ENCODE results near the gene NEURL1B. TPM values are rescaled to one million over a fixed set of nuclear protein-coding genes. Genes with fewer than 3 reads are reported as not detected.

NEURL1B gene
- total RNA-seq, 1 donor from 2014 or later, result 1.5 TPM

DNA sequence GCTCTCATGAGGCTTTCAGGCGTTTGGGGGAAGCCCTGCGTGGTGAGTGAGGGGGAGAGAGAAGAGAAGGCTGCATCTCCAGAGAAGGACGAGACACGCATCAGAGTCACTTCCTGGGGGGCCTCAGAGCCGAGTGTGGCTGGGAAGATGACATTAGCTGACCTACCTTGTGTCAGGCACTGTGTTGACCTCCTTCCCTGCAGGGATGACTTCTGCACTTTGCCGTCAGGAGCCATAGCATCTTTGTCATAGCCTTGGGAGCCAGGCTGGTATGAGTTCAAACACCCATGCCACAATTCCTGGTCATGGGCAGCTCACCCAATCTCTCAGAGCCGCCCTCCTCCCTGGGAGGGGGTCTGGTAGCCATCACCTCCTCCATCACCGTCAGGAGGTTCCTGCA, 17.3 kb downstream of the NEURL1B start:
- Mint-ChIP-seq H3K4me1 (ENCODE audit: unreplicated experiment) (peaks cover 18% of the 10 kb centered on the region), H3K27ac (ENCODE audit: unreplicated experiment) (no peak overlapping the region), H3K4me3 (ENCODE audit: unreplicated experiment) (no peak overlapping the region), H3K36me3 (ENCODE audit: unreplicated experiment) (no peaks in the 10 kb centered on the region), H3K27me3 (ENCODE audit: unreplicated experiment) (no peaks in the 10 kb centered on the region), H3K9me3 (ENCODE audit: unreplicated experiment) (peaks cover 4% of the 10 kb centered on the region)
- no peak for DNase-seq (ENCODE audit: extremely low spot score, unreplicated experiment)
- TF ChIP-seq, protein P1, sequence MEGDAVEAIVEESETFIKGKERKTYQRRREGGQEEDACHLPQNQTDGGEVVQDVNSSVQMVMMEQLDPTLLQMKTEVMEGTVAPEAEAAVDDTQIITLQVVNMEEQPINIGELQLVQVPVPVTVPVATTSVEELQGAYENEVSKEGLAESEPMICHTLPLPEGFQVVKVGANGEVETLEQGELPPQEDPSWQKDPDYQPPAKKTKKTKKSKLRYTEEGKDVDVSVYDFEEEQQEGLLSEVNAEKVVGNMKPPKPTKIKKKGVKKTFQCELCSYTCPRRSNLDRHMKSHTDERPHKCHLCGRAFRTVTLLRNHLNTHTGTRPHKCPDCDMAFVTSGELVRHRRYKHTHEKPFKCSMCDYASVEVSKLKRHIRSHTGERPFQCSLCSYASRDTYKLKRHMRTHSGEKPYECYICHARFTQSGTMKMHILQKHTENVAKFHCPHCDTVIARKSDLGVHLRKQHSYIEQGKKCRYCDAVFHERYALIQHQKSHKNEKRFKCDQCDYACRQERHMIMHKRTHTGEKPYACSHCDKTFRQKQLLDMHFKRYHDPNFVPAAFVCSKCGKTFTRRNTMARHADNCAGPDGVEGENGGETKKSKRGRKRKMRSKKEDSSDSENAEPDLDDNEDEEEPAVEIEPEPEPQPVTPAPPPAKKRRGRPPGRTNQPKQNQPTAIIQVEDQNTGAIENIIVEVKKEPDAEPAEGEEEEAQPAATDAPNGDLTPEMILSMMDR (IDR thresholded peaks at IDR 0.05), result no peak

- TF ChIP-seq, protein P1 (IDR thresholded peaks at IDR 0.05), result no peak
- peaks cover 18% of the 10 kb centered on the region for H3K4me1 Mint-ChIP-seq (ENCODE audit: unreplicated experiment)
- no peaks in the 10 kb centered on the region for H3K36me3 Mint-ChIP-seq (ENCODE audit: unreplicated experiment)
- H3K27me3 Mint-ChIP-seq (ENCODE audit: unreplicated experiment), result no peaks in the 10 kb centered on the region
- peaks cover 4% of the 10 kb centered on the region for H3K9me3 Mint-ChIP-seq (ENCODE audit: unreplicated experiment)
- no peak overlapping the region for H3K4me3 Mint-ChIP-seq (ENCODE audit: unreplicated experiment)
- no peak for DNase-seq (ENCODE audit: extremely low spot score, unreplicated experiment)
- H3K27ac Mint-ChIP-seq (ENCODE audit: unreplicated experiment), result peak overlapping the region; percentile 84
Observed at GRCh38 chr5:172658961-172659501, 18.0 kb downstream of the NEURL1B start.

GRCh38 chr5:172659570-172659908, 18.5 kb downstream of the NEURL1B start:
- Mint-ChIP-seq H3K4me3 (ENCODE audit: unreplicated experiment) (no peak overlapping the region), H3K27ac (ENCODE audit: unreplicated experiment) (peak overlapping the region; percentile 84), H3K9me3 (ENCODE audit: unreplicated experiment) (peaks cover 4% of the 10 kb centered on the region), H3K4me1 (ENCODE audit: unreplicated experiment) (peaks cover 19% of the 10 kb centered on the region), H3K36me3 (ENCODE audit: unreplicated experiment) (no peaks in the 10 kb centered on the region), H3K27me3 (ENCODE audit: unreplicated experiment) (no peaks in the 10 kb centered on the region)
- TF ChIP-seq, protein P1 (IDR thresholded peaks at IDR 0.05), result no peak
- no peak for DNase-seq (ENCODE audit: extremely low spot score, unreplicated experiment)

- peak; percentile 88 for DNase-seq (ENCODE audit: extremely low spot score, unreplicated experiment)
- peaks cover 19% of the 10 kb centered on the region for H3K4me1 Mint-ChIP-seq (ENCODE audit: unreplicated experiment)
- no peak overlapping the region for H3K4me3 Mint-ChIP-seq (ENCODE audit: unreplicated experiment)
- peaks cover 4% of the 10 kb centered on the region for H3K9me3 Mint-ChIP-seq (ENCODE audit: unreplicated experiment)
- H3K27ac Mint-ChIP-seq (ENCODE audit: unreplicated experiment), result peak overlapping the region; percentile 84
- TF ChIP-seq, protein P1 (IDR thresholded peaks at IDR 0.05), result no peak
- H3K27me3 Mint-ChIP-seq (ENCODE audit: unreplicated experiment), result no peaks in the 10 kb centered on the region
- H3K36me3 Mint-ChIP-seq (ENCODE audit: unreplicated experiment), result no peaks in the 10 kb centered on the region
Observed at GRCh38 chr5:172659909-172660628, 19.0 kb downstream of the NEURL1B start.

DNA sequence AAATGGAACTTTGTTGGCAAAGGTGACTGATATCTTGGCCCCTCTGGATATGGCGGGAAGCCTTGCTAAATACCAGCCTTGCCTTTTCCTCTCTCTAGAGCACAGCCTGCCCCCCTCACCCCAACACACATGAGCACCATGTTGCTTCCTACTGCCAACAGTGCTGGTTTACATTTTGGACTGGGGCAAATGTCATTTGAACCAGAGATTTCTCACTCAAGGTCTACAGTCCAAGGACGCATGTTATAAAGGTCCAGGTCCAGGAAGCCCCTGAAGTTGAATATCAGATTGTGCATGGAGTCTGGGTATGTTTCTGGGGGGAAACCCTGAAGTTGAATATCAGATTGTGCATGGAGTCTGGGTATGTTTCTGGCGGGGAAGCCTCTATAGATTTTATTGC, 19.9 kb downstream of the NEURL1B start:
- H3K4me1 Mint-ChIP-seq (ENCODE audit: unreplicated experiment), result peaks cover 19% of the 10 kb centered on the region
- H3K27ac Mint-ChIP-seq (ENCODE audit: unreplicated experiment), result no peak overlapping the region
- peaks cover under 1% of the 10 kb centered on the region for H3K9me3 Mint-ChIP-seq (ENCODE audit: unreplicated experiment)
- H3K36me3 Mint-ChIP-seq (ENCODE audit: unreplicated experiment), result no peaks in the 10 kb centered on the region
- DNase-seq (ENCODE audit: extremely low spot score, unreplicated experiment), result no peak
- no peaks in the 10 kb centered on the region for H3K27me3 Mint-ChIP-seq (ENCODE audit: unreplicated experiment)
- TF ChIP-seq, protein P1 (IDR thresholded peaks at IDR 0.05), result no peak
- no peak overlapping the region for H3K4me3 Mint-ChIP-seq (ENCODE audit: unreplicated experiment)

All from osteocyte (in vitro differentiated cells).